A673 (cell line): Measurements from ENCODE around the gene GLI3.

Experiments
- EZH2 ChIP-seq: fragments of 200-600 bp; sonication (generic); IDR thresholded peaks from 2 replicates; pipeline ENCODE4 v1.6.1; 2017; ENCODE audit warnings: borderline replicate concordance, low read depth, mild to moderate bottlenecking, mixed read lengths, antibody characterized with exemption, low read length; ENCODE audit not compliant: poor library complexity, severe bottlenecking
- TF ChIP-seq, protein P1 (sequence below): fragments of 300-800, 200-600 bp; sonication (generic); conservative IDR thresholded peaks from 2 replicates; pipeline ENCODE4 v1.5.1; 2017; ENCODE audit warnings: low read depth, mild to moderate bottlenecking, antibody characterized with exemption, low read length, moderate library complexity, mixed read lengths

DNA sequence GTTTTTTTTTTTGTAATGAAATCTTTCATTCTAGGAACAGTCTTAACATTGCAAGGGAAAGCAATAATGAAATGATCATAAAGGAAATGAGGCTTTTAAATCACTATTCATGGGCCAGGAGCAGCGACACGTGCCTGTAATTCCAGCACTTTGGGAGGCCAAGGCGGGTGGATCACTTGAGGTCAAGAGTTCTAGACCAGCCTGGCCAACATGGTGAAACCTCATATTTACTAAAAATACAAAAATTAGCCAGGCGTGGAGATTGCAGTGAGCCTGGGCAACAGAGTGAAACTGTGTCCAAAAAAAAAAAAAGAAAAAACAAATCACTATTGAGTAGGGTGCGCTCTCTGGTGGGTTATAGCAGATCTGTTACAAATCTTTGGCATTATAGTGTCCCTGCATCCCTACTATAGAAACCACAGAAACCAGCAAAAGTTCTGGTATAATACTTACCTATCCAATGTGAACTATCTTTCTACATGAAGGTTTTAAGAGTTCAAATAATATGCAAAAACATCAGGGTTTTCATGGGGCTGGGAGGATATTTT lies 72.1 kb downstream of the GLI3 start:
- TF ChIP-seq, protein P1, sequence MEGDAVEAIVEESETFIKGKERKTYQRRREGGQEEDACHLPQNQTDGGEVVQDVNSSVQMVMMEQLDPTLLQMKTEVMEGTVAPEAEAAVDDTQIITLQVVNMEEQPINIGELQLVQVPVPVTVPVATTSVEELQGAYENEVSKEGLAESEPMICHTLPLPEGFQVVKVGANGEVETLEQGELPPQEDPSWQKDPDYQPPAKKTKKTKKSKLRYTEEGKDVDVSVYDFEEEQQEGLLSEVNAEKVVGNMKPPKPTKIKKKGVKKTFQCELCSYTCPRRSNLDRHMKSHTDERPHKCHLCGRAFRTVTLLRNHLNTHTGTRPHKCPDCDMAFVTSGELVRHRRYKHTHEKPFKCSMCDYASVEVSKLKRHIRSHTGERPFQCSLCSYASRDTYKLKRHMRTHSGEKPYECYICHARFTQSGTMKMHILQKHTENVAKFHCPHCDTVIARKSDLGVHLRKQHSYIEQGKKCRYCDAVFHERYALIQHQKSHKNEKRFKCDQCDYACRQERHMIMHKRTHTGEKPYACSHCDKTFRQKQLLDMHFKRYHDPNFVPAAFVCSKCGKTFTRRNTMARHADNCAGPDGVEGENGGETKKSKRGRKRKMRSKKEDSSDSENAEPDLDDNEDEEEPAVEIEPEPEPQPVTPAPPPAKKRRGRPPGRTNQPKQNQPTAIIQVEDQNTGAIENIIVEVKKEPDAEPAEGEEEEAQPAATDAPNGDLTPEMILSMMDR = no peak
- no peak for TF ChIP-seq EZH2
